A549 (cell line): ENCODE measurements around the gene LDHAL6B. TPM values are rescaled to one million over a fixed set of nuclear protein-coding genes. Genes with fewer than 3 reads are reported as not detected.

Source experiments
- ATAC-seq, 2 experiments: fragments of 200-7000 bp in 1 of 2; fragments of >200 bp in 1 of 2; cut with Nextera tagmentation in 1 of 2; cut with Tn5 transposase in 1 of 2; 3 replicates each; pipeline versions ENCODE4 v1.8.0 to v1.9.1; 2018 to 2020; ENCODE audit warnings: mild to moderate bottlenecking in 1 of 2, moderate library complexity in 1 of 2
- CTCF ChIA-PET: fragments of 300-600 bp; sonication (Branson Sonifier 250); formaldehyde crosslinking; extraction: SDS; loops from one replicate; lab custom pipeline; 2021; ENCODE audit warnings: antibody characterized with exemption, inconsistent platforms; lab: Yijun Ruan, JAX
- POLR2A ChIA-PET: fragments of 350-600 bp; formaldehyde crosslinking; extraction: SDS; loops from one replicate; lab custom pipeline; 2021; ENCODE audit warnings: antibody characterized with exemption, inconsistent platforms; lab: Yijun Ruan, JAX
- DNase-seq, 2 experiments: peaks; one replicate each; pipeline versions ENCODE4 v3.0.0 to v3.0.0-alpha.2; 2011 to 2016; ENCODE audit warnings: low read depth in 1 of 2, low spot score in 1 of 2
- FAIRE-seq: peaks from 2 replicates; lab custom pipeline; 2011; peaks lifted over from hg19 to GRCh38; lab: Jason Lieb, UNC
- H3K27ac ChIP-seq, 2 experiments: fragments of >200 bp; sonication (Bioruptor Twin); formaldehyde crosslinking; 3 replicates each; pipeline ENCODE4 v1.5.1; 2016 to 2017
- H3K4me1 ChIP-seq: fragments of >200 bp; sonication (Bioruptor Twin); formaldehyde crosslinking; 3 replicates; pipeline ENCODE4 v1.6.1; 2016
- H3K4me2 ChIP-seq: fragments of >200 bp; sonication (Bioruptor Twin); formaldehyde crosslinking; 3 replicates; pipeline ENCODE4 v1.6.1; 2016
- H3K4me3 ChIP-seq: fragments of >200 bp; sonication (Bioruptor Twin); formaldehyde crosslinking; 3 replicates; pipeline ENCODE4 v1.5.1; 2016
- H3K9me3 ChIP-seq: fragments of >200 bp; sonication (Bioruptor Twin); formaldehyde crosslinking; 3 replicates; pipeline ENCODE4 v1.6.1; 2016
- ATOH8 ChIP-seq: fragments of 250-450 bp; sonication (Bioruptor Pico); IDR thresholded peaks from 2 replicates; pipeline ENCODE4 v1.5.0; 2020; ENCODE audit warnings: low read depth, mild to moderate bottlenecking, moderate library complexity
- CBX2 ChIP-seq: fragments of 200-600 bp; sonication (generic); IDR thresholded peaks from 2 replicates; pipeline ENCODE4 v1.6.1; 2016; ENCODE audit warnings: low read depth, mild to moderate bottlenecking, borderline replicate concordance
- CBX8 ChIP-seq: fragments of 200-600 bp; sonication (generic); IDR thresholded peaks from 2 replicates; pipeline ENCODE4 v1.6.1; 2016
- CEBPB ChIP-seq, 2 experiments: fragments of >200 bp in 1 of 2; sonication (Bioruptor Twin) in 1 of 2; formaldehyde crosslinking in 1 of 2; IDR thresholded peaks; 2 replicates each; pipeline ENCODE4 v1.6.1; 2012 to 2016
- CHD4 ChIP-seq: fragments of 200-600 bp; sonication (generic); IDR thresholded peaks from 2 replicates; pipeline ENCODE4 v1.6.1; 2016; ENCODE audit warnings: antibody characterized with exemption, mild to moderate bottlenecking, borderline replicate concordance
- E2F6 ChIP-seq: IDR thresholded peaks from 2 replicates; pipeline ENCODE4 v1.6.1; 2012; ENCODE audit warnings: low read depth, borderline replicate concordance
- ESRRA ChIP-seq: fragments of 150-350 bp; IDR thresholded peaks from 2 replicates; pipeline ENCODE4 v1.6.1; 2014; ENCODE audit warnings: mild to moderate bottlenecking, low read length, borderline replicate concordance
- KDM5A ChIP-seq: fragments of 200-600 bp; sonication (generic); IDR thresholded peaks from 2 replicates; pipeline ENCODE4 v1.6.1; 2016; ENCODE audit warnings: antibody characterized with exemption, mild to moderate bottlenecking
- NR3C1 ChIP-seq: fragments of >200 bp; sonication (Bioruptor Twin); formaldehyde crosslinking; IDR thresholded peaks from 3 replicates; pipeline ENCODE4 v1.6.1; 2017
- POLR2A ChIP-seq: IDR thresholded peaks from 2 replicates; pipeline ENCODE4 v1.6.1; 2012; ENCODE audit warnings: mild to moderate bottlenecking, low read length
- RAD21 ChIP-seq, 2 experiments: fragments of >200 bp in 1 of 2; sonication (Bioruptor Twin) in 1 of 2; formaldehyde crosslinking in 1 of 2; IDR thresholded peaks in 1 of 2; conservative IDR thresholded peaks in 1 of 2; 2 replicates in 1 of 2; 3 replicates in 1 of 2; pipeline ENCODE4 v1.6.1; 2012 to 2018; ENCODE audit warnings: inconsistent platforms in 1 of 2
- RARB ChIP-seq: fragments of 250-450 bp; sonication (Bioruptor Pico); IDR thresholded peaks from 2 replicates; pipeline ENCODE4 v1.8.0; 2021; ENCODE audit warnings: mild to moderate bottlenecking, moderate library complexity
- RFX5 ChIP-seq: fragments of 450-650 bp; IDR thresholded peaks from 2 replicates; pipeline ENCODE4 v1.7.1; 2014; ENCODE audit warnings: antibody characterized with exemption, mild to moderate bottlenecking, moderate library complexity
- RNF2 ChIP-seq: fragments of 200-600 bp; sonication (generic); IDR thresholded peaks from 2 replicates; pipeline ENCODE4 v1.6.1; 2016; ENCODE audit warnings: low read depth, mild to moderate bottlenecking, antibody characterized with exemption, moderate library complexity, borderline replicate concordance
- SMC3 ChIP-seq: fragments of >200 bp; sonication (Bioruptor Twin); formaldehyde crosslinking; IDR thresholded peaks from 3 replicates; pipeline ENCODE4 v1.6.1; 2018; ENCODE audit warnings: inconsistent platforms
- SREBF2 ChIP-seq: fragments of 450-650 bp; IDR thresholded peaks from 2 replicates; pipeline ENCODE4 v1.6.1; 2014; ENCODE audit warnings: mild to moderate bottlenecking, moderate library complexity
- TFCP2L1 ChIP-seq: fragments of 250-450 bp; sonication (Bioruptor Pico); IDR thresholded peaks from 2 replicates; pipeline ENCODE4 v1.5.0; 2021; ENCODE audit warnings: mild to moderate bottlenecking
- ZFP36 ChIP-seq: fragments of 450-650 bp; IDR thresholded peaks from 2 replicates; pipeline ENCODE4 v1.6.1; 2014; ENCODE audit warnings: borderline replicate concordance; ENCODE audit not compliant: partially characterized antibody
- ZSCAN20 ChIP-seq: fragments of 250-450 bp; sonication (Bioruptor Pico); IDR thresholded peaks from 2 replicates; pipeline ENCODE4 v1.8.0; 2022; ENCODE audit warnings: mild to moderate bottlenecking, moderate library complexity
- WGBS: methylation state at CpG from one replicate; pipeline ENCODE4 v1.1.6; 2017; ENCODE audit errors: missing lambda C conversion rate; 5-methylcytosine and 5-hydroxymethylcytosine counted together
- polyA plus RNA-seq, 4 experiments: library from polyadenylated mRNA; depleted of rRNA in 3 of 4; stranded (reverse); fragments of >200 nt; fragmentation: RNase III in 1 of 4; extraction: RNeasy Plus Mini Kit Qiagen cat#74134 plus additional on column Dnase treatment in 1 of 4; gene quantifications; 2 replicates in 3 of 4; 3 replicates in 1 of 4; pipeline ENCODE4 v1.2.3, GENCODE V29; 2011 to 2017
- TF ChIP-seq, protein P1 (sequence below): IDR thresholded peaks from 2 replicates; pipeline ENCODE4 v1.6.1; 2012
- TF ChIP-seq, protein P2 (sequence below): fragments of >200 bp; sonication (Bioruptor Twin); formaldehyde crosslinking; IDR thresholded peaks from 2 replicates; pipeline ENCODE4 v1.6.1; 2016
- TF ChIP-seq, protein P3 (sequence below): fragments of 150-350 bp; IDR thresholded peaks from 2 replicates; pipeline ENCODE4 v1.6.1; 2014; ENCODE audit warnings: low read depth, mild to moderate bottlenecking, low read length

The LDHAL6B gene
- polyA plus RNA-seq, 2 of the 4 experiments (the other 2 are of a cell fraction): not detected

GRCh38 chr15:59227021-59227420 lies 20.4 kb downstream of the LDHAL6B start (continued):
- TF ChIP-seq ZFP36 (no peak), NR3C1 (no peak)
- TF ChIP-seq, protein P1, sequence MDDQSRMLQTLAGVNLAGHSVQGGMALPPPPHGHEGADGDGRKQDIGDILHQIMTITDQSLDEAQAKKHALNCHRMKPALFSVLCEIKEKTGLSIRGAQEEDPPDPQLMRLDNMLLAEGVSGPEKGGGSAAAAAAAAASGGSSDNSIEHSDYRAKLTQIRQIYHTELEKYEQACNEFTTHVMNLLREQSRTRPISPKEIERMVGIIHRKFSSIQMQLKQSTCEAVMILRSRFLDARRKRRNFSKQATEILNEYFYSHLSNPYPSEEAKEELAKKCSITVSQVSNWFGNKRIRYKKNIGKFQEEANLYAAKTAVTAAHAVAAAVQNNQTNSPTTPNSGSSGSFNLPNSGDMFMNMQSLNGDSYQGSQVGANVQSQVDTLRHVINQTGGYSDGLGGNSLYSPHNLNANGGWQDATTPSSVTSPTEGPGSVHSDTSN: no peak

DNA sequence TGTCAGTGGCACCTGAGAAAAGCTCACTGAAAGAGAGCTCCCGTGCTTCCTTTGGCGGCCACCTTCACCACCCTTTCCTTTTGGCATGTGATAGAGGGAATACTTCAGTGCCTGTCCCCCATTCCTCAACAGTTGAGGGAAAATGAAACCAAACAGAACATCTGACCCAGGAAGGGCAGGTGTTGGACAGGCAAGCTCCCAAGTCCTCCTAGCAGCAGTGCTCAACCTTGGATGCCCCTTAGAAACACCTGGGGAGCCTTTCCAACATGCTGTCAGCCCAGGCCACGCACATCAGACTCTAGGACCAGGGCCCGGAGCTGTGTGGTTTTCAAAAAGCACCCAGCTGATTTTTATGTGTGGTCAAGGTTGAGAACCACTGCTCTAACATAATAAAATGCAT lies 22.4 kb downstream of the LDHAL6B start:
- CTCF ChIA-PET: interaction anchor here (0.8 to 1.0 kb wide), 4 partner anchors 18 to 273 kb away, joined by 3 to 4 read pairs (median 4); no protein-coding TSS in a partner anchor
- POLR2A ChIA-PET: interaction anchor here (1.2 kb wide), 1 partner anchor 9 kb away, joined by 5 read pairs; no protein-coding TSS in a partner anchor

DNA sequence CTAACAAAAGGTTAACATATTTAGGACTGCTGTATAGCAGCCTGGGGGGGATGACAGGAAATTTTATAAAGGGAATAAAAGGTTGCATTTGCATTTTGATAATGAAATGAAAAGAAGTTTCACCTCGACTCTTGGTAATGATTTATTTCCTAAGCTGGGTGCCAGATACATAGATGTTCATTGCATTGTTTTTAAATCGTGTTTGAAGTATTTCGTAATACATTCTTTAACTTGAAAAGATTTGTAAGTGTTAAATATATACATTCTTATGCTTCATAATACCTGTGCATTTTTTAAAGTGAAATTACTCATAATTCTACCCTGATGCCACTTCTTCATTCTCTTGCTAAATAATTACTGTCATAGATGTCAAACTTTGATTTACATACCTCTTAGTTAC lies 22.8 kb downstream of the LDHAL6B start:
- ATAC-seq: no peak
- ChIA-PET CTCF (interaction anchor here (0.8 to 1.0 kb wide), 3 partner anchors 119 to 272 kb away, joined by 3 to 4 read pairs (median 4); no protein-coding TSS in a partner anchor), POLR2A (interaction anchor here (1.2 kb wide), 1 partner anchor 8 kb away, joined by 5 read pairs; no protein-coding TSS in a partner anchor)
- Histone ChIP-seq H3K4me1 (peaks cover 48% of the 10 kb centered on the region), H3K4me2 (no peak overlapping the region), H3K4me3 (no peak overlapping the region), H3K9me3 (no peaks in the 10 kb centered on the region), H3K27ac (peak overlapping the region in 1 of 2 experiments; percentile 17; a peak in 2 of 6 replicates)
- TF ChIP-seq RAD21 (conservative IDR thresholded peaks at IDR 0.05 in 1 of 2, IDR thresholded peaks at IDR 0.05 in 1 of 2) (no peak), CEBPB (IDR thresholded peaks at IDR 0.05) (peak in 1 of 2 experiments; percentile 14; a peak in 1 of 4 replicates)
- FAIRE-seq: peak; percentile 56
- 65% methylated on average over 3 of the region's 3 CpGs for whole genome bisulfite sequencing
- DNase-seq: no peak

More for the DNA sequence above, 22.4 kb downstream of the LDHAL6B start:
- DNase-seq: no peak
- FAIRE-seq: no peak
- Histone ChIP-seq H3K9me3 (no peaks in the 10 kb centered on the region), H3K4me1 (peaks cover 48% of the 10 kb centered on the region), H3K27ac (peak overlapping the region in 1 of 2 experiments; percentile 17; a peak in 2 of 6 replicates), H3K4me2 (no peak overlapping the region), H3K4me3 (no peak overlapping the region)
- no peak for ATAC-seq
- no peak for TF ChIP-seq RARB (CRISPR knock-in tag)
- TF ChIP-seq, protein P2, sequence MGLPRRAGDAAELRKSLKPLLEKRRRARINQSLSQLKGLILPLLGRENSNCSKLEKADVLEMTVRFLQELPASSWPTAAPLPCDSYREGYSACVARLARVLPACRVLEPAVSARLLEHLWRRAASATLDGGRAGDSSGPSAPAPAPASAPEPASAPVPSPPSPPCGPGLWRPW: no peak
- no peak for TF ChIP-seq CBX8
- TF ChIP-seq ZFP36: no peak
- TF ChIP-seq SMC3: no peak
- TF ChIP-seq CHD4: no peak
- TF ChIP-seq ESRRA: no peak
- no peak for TF ChIP-seq RFX5
- TF ChIP-seq SREBF2: no peak
- TF ChIP-seq NR3C1: no peak
- no peak for TF ChIP-seq POLR2A
- TF ChIP-seq TFCP2L1: no peak
- no peak for TF ChIP-seq E2F6
- no peak for TF ChIP-seq RNF2
- no peak for TF ChIP-seq ZSCAN20
- TF ChIP-seq, protein P3, sequence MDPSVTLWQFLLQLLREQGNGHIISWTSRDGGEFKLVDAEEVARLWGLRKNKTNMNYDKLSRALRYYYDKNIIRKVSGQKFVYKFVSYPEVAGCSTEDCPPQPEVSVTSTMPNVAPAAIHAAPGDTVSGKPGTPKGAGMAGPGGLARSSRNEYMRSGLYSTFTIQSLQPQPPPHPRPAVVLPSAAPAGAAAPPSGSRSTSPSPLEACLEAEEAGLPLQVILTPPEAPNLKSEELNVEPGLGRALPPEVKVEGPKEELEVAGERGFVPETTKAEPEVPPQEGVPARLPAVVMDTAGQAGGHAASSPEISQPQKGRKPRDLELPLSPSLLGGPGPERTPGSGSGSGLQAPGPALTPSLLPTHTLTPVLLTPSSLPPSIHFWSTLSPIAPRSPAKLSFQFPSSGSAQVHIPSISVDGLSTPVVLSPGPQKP: no peak
- TF ChIP-seq CBX2: no peak
- TF ChIP-seq ATOH8 (CRISPR knock-in tag): no peak
- TF ChIP-seq KDM5A: no peak
- 97% methylated on average over 4 of the region's 4 CpGs for WGBS
